NCI-H524 (cell line): Measurements from ENCODE around the gene PARVB.

Source experiments
- DNase-seq, 2 experiments: peaks; one replicate each; lab custom pipeline; 2025; lab: John Stamatoyannopoulos, UW

The PARVB gene

DNA sequence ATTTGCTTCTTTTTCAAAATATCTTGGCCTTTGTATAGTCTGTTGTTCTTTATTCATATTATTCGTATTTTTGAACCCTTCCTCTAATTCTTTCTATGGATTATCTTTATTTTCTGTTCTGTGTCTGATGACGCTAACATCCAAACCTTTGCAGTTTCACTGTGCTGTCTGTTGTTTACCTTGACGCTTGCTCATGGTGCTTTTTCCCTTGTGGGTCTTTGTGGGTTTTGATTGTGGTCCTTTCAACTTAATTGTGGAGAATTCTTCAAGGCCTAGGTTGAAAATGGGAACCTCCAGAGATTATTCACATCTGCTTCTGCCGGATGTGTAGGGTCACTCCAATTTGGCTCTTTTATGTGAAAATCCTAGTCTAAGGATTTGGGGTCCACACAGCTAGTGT lies 191.2 kb downstream of the PARVB start:
- DNase-seq, result no peak

DNA sequence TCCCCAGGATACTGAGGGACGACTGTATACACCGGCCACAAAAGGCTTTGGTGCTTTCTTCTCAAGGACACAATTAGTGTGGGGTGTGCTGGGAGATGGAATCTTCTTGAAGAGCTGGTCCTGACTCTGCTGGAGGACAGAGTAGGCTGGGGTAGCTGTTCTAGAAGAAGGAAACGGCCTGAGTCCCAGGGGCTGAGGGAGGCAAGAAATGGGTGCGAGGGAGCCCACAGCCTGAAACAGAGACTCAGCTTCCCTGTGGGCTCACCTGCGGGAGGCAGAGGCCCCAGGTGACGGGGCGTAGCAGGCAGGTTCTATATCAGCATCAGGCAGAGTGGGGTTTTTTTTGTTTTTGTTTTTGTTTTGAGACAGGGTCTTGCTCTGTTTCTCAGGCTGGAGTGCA lies 193.2 kb downstream of the PARVB start:
- no peak for DNase-seq

DNA sequence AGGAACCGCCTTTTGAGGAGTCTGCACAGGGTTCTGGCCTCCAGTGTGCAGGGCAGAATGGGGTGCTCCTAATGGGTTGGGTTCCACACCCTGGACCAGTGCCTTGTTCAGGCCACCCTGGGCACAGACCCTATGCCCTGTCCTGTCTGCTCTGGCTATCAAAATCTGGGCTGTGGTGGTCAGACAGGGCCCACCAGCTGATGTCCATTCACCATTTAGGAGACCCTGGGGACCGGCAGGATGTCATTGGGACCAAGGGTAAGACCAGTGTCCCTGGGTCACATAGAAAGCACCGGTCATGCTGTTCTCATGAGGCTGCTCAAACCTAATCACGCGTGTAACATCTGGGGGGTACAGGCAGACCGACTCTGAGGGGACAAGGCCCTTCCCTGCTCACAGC lies 194.0 kb downstream of the PARVB start:
- no peak for DNase-seq

DNA sequence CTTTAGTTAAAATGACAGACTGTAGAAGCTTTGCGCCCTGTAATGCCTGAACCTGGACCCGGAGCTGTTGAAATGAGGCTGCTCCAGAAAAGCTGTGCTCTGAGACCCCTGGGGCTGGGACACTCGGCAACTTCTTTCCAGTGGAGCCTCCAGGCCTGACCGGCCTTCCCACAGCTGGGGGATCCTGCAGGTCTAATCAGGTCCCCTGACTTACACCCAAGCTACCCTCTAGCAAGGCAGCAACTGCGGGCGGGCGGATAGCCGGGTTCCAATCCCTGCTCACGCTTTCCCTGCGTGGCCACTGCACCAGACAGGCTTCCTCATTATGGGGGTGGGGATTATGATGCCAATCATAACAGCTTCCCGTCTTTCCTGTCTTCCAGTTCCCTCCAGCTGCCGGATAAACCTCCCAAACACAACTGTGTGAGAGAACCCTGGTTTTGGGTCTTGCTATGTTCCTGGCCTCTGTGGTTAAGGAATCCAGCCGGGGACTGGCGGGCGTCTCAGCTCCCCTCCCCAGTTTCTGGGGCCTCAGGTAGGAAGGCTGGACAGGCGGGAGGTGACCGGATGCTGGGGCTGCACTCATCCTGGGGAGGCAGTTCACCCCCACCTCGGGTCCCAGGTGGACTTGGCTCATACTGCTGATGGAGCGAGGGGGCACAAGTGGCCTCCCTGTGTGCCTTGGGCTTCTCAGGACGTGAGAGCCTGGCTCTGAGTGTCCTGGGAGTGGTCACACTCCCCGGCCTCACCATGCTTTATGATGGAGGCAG lies 195.2 kb downstream of the PARVB start:
- no peak for DNase-seq

DNA sequence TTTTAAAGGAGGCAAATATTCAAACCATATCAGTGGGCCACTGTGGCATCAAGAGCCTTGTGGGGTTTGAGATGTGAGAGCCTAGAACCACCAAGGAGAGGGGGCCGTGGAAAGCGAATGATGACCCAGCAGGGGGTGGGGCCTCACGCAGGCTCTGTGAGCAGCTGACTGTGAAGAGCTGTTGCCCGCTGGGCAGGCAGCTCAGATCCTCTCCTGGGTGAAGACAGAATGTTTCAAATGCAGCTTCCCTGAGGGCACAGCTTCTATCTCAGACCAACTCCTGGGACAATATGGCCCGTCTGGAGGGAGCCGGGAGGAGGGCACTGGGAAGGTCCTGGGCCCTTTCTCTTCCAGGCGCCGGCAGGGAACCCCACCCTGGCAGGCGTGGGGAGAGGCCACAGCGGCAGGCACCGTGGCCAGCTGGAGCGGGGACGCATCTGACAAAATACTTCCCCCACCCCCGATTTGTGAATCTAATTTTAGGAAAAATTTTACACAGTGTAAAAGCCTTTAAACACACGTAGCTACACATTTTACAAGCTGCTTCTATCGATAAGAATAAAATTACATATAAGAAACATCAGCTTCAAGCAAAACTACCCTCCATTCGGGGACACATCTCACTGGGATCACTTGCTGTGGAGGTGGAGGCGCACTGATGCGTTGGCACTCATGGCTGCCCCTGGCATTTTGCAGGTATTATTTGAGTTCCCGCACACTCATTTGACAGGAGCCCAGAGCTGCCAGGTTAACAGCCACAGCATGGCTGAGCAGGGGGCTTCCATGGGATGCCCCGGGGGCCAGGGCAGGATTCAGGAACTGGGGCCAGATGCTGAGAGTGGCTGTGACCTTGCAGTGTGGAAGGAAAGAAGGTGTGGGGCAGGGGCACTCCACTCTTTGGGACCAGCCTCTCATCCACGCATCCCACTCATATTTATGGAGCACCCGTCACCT lies 196.9 kb downstream of the PARVB start:
- DNase-seq, result no peak

DNA sequence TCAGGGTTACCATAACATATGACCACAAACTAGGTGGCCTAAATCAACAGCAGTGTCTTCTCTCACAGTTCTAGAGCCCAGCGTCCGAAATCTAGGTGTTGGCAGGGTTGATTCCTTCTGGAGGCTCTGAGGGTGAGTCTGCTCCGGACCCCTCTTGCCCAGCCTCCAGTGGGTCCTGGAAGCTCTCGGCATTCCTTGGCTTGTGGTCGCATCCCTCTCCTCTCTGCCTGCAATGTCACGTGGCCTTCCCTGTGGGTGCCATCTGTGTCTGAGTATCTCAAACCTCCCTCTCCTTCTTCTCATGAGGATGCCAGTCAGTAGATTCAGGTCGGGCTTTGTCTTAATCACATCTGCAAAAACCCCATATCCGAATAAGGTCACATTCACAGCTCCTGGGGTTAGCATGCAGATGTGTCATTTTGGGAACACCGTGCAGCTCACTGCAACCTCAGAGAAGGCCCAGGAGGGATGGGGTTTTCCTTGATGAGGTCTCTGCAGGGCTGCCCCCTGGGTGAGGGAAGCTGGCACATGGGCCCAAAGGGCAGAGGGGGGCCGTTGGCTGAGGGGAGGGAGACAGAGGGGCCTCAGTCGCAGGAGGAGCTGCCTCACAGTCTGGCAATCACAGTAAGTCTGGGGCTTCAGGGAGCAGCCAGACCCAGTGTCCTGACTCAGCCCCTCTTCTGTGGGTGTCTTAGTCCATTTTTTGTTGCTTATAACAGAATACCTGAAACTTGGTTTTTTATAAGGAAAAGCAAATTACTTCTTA lies 197.8 kb downstream of the PARVB start:
- DNase-seq, result no peak
